Right lobe of liver (tissue), 4 donors: ENCODE data around the gene POLR1A.
A peak's percentile ranks its signal among the peaks of the same experiment; 100 is the strongest.

Experiments used
- CTCF ChIP-seq, 4 donors: fragments of 200-600 bp in 3 of 4; fragments of 450-650 bp in 1 of 4; IDR thresholded peaks; one replicate each; pipeline versions ENCODE4 v1.5.1 to v1.8.0; 2016 to 2022; ENCODE audit warnings: antibody characterized with exemption in 4 of 4, mild to moderate bottlenecking in 2 of 4
- POLR2A ChIP-seq: fragments of 450-650 bp; IDR thresholded peaks from one replicate; pipeline ENCODE4 v1.6.1; 2017; ENCODE audit warnings: antibody characterized with exemption, mild to moderate bottlenecking
- donor health status: DM: no; HTN: no; CAD: no.
- donor health status: DM: no; HTN: no; CAD: no.
- donor health status: DM: no; HTN: yes; CAD: no.

- TF ChIP-seq POLR2A (no peak), CTCF (IDR thresholded peaks at IDR 0.05) (peak; percentile 83 to 92 (median 88))
Observed at GRCh38 chr2:86079981-86080911, 25.4 kb downstream of the POLR1A start.
